Hematopoietic multipotent progenitor cell treated with erythropoietin and hydrocortisone succinate and interleukin-3 and kit ligand, for 15 days (in vitro differentiated cells): ENCODE measurements around the gene KLF15.
A peak's percentile ranks its signal among the peaks of the same experiment; 100 is the strongest.

Experiments used
- DNase-seq: peaks from one replicate; pipeline ENCODE4 v3.0.0-alpha.2; 2015; ENCODE audit warnings: low spot score

The KLF15 gene

DNA sequence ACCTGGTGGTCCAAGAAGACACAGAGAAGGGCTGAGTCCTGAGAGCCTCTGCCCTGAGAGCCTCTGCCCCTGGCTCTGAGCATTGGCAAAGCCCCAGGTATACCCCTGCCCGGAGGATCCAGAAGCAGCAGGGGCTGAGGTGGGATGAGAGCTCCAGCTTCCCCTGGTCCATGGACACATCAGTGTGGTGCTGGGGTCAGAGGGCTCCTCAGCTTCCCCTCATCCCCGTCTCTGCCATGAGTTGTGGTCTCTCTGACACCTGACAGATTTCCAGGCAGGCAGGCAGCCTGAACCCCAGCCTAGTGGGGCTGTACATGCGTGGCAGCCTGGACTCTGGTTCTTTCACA lies 3.5 kb upstream of the KLF15 start:
- DNase-seq: no peak

DNA sequence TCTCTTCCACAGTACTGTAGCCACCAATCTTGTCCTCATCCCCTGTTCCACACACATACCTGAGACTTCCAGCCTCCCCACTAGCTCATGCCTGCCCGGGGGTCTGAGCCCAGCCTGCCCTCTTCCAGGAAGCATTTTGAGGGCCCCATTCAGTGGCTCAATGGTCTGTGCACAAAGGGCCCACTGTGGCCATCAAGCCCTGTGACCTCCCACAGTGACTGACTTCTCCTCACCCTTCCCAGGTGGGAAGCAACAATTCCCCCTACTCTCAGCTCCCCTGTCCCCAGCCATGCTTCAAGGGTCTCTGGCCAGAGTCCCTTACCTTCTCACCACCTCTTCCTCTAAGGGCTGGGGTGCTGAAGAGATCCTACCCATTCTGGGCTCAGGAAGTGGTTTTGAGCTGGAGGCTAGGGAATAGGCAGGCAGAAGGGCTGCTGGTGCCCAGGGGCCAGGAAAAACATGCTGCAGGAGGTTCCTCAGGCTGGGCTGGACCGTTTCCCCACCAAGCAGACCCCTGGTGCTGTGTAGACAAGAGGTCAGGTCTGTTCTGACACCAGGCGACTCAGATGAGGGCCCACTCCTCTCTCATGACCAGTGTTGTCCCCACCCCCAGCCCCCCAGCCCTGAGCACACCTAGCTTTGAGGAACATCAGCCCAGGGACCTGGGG lies 3.0 kb upstream of the KLF15 start:
- no peak for DNase-seq

DNA sequence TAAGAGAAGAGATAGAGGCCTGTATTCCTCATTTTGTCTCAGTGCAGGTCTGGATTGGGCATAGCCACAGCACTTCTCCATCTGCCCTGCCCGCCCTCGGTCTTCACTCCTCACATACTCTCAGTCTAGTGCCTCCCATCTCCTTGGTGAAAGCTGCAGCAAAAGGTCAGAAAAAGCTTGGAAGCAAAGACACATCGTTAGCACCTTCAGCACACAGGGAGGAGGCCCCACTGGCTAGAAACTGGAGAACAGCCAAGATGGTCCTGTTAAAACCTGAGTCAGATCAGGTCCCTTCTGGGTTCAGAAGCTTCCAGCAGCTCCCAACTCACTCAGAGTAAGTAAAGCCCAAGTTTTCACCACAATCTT lies 1.6 kb upstream of the KLF15 start:
- DNase-seq: no peak

GRCh38 chr3:126358038-126358815 lies 1.0 kb upstream of the KLF15 start:
- DNase-seq: no peak

DNA sequence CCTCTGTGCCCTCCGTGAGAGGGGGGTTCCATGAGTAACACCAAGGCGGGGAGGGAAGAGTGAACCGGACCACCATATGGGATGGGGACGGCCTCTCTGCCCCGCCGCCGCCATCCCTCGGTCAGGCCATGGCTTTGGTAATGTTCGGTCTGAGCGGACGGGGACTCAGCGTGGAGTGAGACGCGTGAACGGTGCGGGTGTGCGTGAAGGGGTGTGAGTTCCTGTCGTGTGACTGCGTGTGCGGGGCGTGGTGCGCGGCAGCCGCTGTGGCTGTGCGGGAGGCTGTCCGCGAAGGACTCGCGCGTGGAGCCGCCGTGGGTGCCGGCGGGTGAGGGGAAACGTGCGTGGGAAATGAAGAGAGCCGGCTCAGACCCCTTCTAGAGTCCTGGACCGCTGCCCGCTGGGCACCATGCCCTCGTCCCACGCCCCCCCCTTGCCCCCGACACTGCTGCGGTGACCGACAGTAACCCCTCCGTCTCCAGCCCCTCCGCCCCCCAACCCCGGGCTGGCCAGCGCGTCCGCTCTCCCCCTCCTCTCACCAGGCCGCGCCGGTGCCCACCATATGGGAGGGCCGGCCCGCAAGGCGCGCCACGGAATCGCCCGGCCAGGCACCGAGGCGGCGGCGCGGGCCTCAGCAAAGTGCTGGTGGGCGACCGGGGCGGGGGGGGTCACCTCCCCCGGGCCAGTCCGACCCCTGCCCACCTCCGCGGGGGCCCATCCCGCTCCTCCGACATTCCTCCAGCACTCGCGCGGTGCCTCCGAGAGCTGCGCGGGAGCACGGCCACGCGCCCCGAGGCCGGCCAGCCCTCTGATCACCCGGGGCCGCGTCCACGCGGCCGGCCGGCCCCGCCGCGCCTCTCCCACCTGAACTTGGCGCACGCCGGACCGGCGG lies 589 bp downstream of the KLF15 start:
- DNase-seq: peak; percentile 15

GRCh38 chr3:126355777-126356372 lies 1.3 kb downstream of the KLF15 start:
- DNase-seq: peak; percentile 29

DNA sequence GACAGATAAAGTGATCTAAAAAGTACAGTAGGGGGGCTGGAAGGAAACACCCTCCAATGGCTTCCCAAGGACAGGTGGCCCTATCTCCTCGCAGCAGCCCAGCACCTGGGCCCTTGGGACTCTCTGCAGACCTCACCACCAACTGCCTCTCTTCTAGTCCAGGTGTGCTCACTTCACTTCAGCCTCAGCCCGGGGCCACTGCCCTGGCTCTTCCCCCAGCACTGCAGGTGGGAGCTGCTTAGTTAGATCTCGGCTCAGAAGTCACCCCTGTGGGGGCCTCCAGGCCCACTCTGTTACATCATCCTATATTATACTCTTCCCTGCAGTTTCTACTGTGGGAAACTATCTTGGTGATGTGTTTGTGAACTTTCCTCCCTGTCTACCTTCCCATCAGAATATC lies 2.0 kb downstream of the KLF15 start:
- DNase-seq: no peak

DNA sequence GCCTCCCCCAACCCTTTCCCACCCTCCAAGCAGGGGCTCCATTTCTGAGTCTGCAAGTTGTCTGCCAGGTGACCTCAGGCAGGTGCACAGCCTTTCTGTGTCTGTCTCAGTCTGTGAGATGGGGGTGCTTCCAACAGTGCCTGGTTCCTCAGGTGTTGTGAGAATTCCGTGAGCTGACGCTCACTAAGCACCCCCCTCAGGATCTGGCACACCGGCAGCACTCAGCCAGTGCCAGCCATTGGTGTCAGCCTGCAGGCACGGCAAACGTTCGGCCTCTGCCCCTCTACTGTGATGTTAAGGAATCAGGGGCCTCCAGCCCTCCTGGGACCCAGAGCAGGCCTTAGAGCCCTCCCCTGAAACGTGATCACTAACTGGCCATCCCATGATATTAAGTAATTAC lies 2.4 kb downstream of the KLF15 start:
- DNase-seq: no peak

GRCh38 chr3:126353694-126354321 lies 3.4 kb downstream of the KLF15 start:
- DNase-seq: no peak

- no peak for DNase-seq
Measured at GRCh38 chr3:126352476-126353454, 4.4 kb downstream of the KLF15 start.

DNA sequence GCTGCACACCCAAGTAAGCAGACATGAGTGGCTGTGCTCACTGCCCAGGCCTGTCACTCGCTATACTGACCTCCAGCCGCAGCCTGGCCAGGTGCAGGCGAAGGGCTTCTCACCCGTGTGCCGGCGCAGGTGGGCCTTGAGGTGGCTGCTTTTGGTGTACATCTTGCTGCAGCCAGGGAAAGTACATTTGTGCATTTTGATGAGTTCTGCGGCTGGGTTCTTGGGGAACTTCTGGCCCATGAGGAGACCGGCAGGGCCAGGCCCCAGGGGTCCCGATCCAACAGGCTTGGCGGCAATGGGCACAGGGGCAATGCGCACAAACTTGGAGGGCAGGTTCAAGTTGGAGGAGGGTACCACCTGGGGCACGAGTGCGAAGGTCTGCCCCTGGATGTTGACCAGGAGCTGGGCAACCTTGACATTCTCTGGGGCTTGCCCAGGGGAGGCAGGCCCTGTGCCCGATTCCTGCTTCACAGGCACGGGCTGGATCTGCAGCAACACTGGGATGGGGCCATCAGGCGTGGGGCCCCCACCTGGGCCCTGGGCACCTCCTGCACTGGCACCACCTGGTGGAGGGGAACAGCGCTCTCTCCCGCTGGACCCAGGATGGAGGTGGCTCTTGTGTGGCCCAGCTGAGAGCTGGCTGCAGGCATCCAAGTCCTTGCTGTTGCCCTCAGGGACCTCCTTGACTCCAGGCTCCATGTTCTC lies 5.3 kb downstream of the KLF15 start:
- no peak for DNase-seq

- DNase-seq: no peak
Measured at GRCh38 chr3:126351086-126351770, 6.0 kb downstream of the KLF15 start.

- DNase-seq: no peak
Measured at GRCh38 chr3:126350502-126351085, 6.6 kb downstream of the KLF15 start.

GRCh38 chr3:126349611-126350501 lies 7.4 kb downstream of the KLF15 start:
- DNase-seq: no peak

DNA sequence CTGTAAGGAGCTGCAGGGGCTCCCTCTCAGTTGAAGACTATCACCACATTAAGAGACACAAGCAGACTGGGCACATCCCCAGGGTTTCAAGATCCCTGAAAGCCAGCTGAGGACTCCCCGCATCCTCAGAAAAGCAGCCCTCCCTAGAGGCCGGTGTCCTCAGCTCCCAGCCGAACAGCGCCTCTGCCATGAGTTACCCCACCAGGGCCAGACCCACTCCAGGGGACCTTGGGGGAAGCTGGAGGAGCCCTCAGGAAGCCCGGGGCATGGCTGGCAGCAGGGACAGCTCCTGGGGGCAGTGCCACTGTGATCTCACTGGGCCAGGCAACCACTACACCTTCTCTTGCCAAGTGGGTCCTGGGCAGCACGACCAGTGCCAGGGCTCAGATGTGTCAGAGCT lies 8.1 kb downstream of the KLF15 start:
- no peak for DNase-seq

GRCh38 chr3:126348308-126348920 lies 8.8 kb downstream of the KLF15 start:
- DNase-seq: no peak

DNA sequence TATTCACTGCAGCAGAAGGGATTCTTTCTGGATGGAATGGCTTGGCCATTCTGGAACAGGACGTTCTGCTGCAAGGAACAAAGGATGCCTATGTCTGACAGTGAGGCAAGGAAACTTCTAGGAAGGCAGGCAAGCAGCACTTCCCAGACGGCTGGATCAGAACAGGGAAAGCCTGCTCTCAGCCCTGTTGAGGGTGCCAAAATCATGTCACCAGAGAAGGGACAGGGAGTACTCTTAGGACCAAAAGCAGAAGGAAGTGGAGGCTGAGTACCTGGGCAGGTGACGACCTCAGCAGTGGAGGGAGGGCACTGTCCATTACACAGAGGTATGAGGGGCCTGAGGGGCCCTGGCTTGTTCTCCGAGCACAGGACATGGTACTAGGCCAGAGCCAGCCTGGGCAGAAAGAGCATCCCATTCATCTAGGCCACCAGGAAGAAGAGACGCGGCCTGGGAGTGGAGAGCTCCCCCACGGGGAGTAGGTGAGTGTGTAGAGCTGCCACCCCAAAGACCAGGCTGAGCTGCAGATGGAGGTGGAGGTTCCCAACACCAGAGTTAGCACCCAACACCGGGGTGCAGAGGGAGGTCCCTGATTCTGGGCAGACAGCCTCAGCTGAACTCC lies 9.6 kb downstream of the KLF15 start:
- DNase-seq: no peak
